Left ventricle myocardium inferior (tissue), 1 donor: ENCODE data around the gene SYCN. TPM values are rescaled to one million over a fixed set of nuclear protein-coding genes. Genes with fewer than 3 reads are reported as not detected.

Experiments
- DNase-seq: peaks from one replicate; pipeline ENCODE4 v3.0.0-alpha.2; 2020
- H3K27ac ChIP-seq: fragments of 200-600 bp; replicated peaks from 2 replicates; pipeline ENCODE4 v1.8.0; 2021
- H3K27me3 ChIP-seq: fragments of 200-600 bp; 2 replicates; pipeline ENCODE4 v1.8.0; 2021; ENCODE audit warnings: low read depth
- H3K36me3 ChIP-seq: fragments of 200-600 bp; 2 replicates; pipeline ENCODE4 v1.8.0; 2021
- H3K4me1 ChIP-seq: fragments of 200-600 bp; 2 replicates; pipeline ENCODE4 v1.8.0; 2021
- H3K4me3 ChIP-seq: fragments of 200-600 bp; 2 replicates; pipeline ENCODE4 v1.8.0; 2021; ENCODE audit warnings: mild to moderate bottlenecking, moderate library complexity
- H3K9me3 ChIP-seq: fragments of 200-600 bp; replicated peaks from 2 replicates; pipeline ENCODE4 v1.8.0; 2021
- intact Hi-C: fragments of 100-400 bp; cut with micrococcal nuclease; formaldehyde crosslinking; loops from one replicate; pipeline ENCODE4 v1.11.0; 2022
- long read RNA-seq: library from polyadenylated mRNA; unstranded; transcript quantifications from one replicate; pipeline ENCODE4 v2.0.0, GENCODE V29; 2021
- total RNA-seq: library from RNA; stranded (reverse); fragmentation: NEBNext Ultra II Directional; extraction: Animal tissue kit (Norgen Biotek cat#: 25700); gene quantifications from one replicate; pipeline ENCODE4 v1.2.1, GENCODE V29; 2021
- TF ChIP-seq, protein P1 (sequence below): fragments of 200-600 bp; IDR thresholded peaks from 2 replicates; pipeline ENCODE4 v1.8.0; 2021; ENCODE audit warnings: antibody characterized with exemption, mild to moderate bottlenecking, borderline replicate concordance
- donor health status: DM: no; HTN: yes; CAD: no; lungs with severe emphysema.

SYCN gene, protein sequence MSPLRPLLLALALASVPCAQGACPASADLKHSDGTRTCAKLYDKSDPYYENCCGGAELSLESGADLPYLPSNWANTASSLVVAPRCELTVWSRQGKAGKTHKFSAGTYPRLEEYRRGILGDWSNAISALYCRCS
- not detected for total RNA-seq
- long read RNA-seq: 0 reads

DNA sequence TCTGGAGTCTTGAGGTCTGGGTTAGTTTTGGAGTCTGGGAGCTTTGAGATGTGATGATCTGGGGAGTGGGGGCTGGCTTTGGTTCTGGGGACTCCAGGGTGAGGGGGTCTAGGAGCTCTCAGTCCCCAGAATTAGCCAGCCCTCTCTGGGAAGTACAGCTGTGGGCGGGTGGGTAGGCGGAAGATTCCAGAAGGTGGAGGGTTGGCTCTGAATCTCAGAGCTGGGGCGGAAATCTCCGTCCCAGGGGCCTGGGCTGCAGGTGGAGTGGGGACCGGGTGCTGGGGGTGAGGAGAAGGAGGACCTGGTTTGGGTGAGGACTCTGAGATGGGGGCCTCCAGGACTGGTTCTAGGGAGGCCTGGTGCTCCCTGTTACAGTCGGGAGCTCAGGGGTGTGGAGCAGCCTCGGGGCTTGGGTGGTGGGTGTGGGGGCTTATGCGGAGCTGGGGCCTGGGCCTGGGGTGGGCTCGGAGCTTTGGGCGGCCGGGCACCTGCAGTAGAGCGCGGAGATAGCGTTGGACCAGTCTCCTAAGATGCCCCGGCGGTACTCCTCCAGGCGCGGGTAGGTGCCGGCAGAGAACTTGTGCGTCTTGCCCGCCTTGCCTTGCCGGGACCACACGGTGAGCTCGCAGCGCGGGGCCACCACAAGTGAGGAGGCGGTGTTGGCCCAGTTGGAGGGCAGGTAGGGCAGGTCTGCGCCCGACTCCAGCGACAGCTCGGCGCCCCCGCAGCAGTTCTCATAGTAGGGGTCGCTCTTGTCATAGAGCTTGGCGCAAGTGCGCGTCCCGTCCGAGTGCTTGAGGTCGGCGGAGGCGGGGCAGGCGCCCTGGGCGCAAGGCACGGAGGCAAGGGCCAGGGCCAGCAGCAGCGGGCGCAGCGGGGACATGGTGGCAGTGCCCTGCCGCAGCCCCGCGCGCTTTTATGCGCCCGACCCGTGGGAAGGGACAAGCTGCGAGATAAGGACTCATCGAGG, at the start of gene SYCN:
TSS of gene SYCN (minus strand) at position 892 of the 970 bp plus-strand sequence. CDS start at position 883, 9 bp downstream.
- TF ChIP-seq, protein P1, sequence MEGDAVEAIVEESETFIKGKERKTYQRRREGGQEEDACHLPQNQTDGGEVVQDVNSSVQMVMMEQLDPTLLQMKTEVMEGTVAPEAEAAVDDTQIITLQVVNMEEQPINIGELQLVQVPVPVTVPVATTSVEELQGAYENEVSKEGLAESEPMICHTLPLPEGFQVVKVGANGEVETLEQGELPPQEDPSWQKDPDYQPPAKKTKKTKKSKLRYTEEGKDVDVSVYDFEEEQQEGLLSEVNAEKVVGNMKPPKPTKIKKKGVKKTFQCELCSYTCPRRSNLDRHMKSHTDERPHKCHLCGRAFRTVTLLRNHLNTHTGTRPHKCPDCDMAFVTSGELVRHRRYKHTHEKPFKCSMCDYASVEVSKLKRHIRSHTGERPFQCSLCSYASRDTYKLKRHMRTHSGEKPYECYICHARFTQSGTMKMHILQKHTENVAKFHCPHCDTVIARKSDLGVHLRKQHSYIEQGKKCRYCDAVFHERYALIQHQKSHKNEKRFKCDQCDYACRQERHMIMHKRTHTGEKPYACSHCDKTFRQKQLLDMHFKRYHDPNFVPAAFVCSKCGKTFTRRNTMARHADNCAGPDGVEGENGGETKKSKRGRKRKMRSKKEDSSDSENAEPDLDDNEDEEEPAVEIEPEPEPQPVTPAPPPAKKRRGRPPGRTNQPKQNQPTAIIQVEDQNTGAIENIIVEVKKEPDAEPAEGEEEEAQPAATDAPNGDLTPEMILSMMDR: no peak
- Histone ChIP-seq H3K36me3 (no peaks in the 10 kb centered on the region), H3K27me3 (peaks cover 100% of the 10 kb centered on the region), H3K27ac (no peak within 1 kb of the TSS), H3K4me3 (no peak within 1 kb of the TSS), H3K4me1 (no peaks in the 10 kb centered on the region), H3K9me3 (no peaks in the 10 kb centered on the region)
- intact Hi-C loops: no loop called here
- no peak for DNase-seq

DNA sequence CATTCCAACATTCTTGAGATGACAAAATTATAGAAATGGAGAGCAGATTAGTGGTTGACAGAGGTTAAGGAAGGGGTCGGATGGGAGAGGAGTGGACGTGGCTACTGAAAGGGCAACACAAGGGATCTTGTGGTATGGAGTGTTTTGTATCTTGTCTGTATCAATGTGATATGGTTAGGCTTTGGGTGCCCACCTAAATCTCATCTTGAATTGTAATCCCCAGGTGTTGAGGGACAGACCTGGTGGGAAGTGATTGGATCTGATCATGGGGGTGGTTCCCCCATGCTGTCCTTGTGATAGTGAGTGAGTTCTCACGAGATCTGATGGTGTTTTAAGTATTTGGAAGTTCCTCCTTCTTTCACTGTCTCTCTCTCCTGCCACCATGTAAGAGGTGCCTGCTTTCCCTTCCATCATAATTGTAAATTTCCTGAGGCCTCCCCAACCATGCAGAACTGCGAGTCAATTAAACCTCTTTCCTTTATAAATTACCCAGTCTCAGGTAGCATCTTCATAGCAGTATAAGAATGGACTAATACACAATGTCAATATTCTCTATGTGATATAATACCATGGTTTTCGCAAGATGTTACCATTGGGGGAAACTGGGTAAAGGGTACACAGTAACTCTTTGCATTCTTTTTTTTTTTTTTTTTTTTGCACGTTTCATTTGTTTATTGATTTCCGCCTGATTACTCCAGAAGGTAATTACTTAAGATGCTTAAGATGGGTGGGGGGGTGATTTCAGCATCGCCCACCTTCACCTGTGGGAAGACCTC, 49.5 kb upstream of the SYCN start:
- Histone ChIP-seq H3K4me3 (no peak overlapping the region), H3K27me3 (peaks cover 97% of the 10 kb centered on the region), H3K9me3 (peaks cover 9% of the 10 kb centered on the region), H3K36me3 (no peaks in the 10 kb centered on the region), H3K27ac (no peak overlapping the region), H3K4me1 (no peaks in the 10 kb centered on the region)
- DNase-seq: no peak
- intact Hi-C loops: no loop called here
- TF ChIP-seq, protein P1: no peak

DNA sequence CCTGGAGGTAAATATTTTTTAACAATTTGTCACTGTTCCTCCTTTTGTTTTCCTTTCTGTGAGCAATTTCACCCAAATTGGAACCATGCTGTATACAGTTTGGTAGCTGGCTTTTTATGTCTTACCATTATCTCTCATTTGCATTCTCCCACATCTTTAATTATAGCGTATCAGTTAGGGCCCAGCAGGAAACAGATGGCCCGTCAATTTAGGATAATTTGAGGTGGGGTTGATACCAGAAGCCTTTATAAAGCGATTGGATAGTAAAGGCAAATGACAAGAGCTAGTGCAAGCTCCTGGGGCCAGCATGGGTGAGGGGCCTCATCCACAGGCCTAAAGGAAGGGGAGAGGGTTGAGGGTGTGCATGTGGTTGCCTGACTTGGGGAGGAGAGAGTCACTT, 48.4 kb upstream of the SYCN start:
- Histone ChIP-seq H3K4me1 (peaks cover 9% of the 10 kb centered on the region), H3K4me3 (no peak overlapping the region), H3K9me3 (peaks cover 9% of the 10 kb centered on the region), H3K27ac (no peak overlapping the region), H3K27me3 (peaks cover 97% of the 10 kb centered on the region), H3K36me3 (no peaks in the 10 kb centered on the region)
- intact Hi-C loops: no loop called here
- TF ChIP-seq, protein P1: no peak
- DNase-seq: no peak

DNA sequence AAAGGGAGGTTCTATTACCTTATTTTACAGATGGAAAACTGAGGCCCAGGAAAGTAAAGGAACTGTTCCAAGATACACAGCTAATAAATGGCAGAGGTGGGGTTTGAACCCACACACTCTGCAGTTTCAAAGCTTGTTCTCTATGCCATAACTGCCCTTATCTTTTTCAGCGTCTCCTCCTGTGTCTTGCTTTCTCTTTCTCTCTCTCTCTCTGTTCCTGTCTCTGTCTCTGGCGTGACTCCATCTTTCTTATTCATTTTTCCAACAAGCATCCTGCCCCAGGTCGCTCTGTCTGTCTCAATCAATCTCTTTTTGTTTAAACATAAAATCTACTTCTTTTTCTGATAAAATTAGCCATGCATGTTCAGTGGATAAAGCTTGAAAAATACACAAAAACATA, 47.8 kb upstream of the SYCN start:
- intact Hi-C loops: no loop called here
- H3K4me1 ChIP-seq: peaks cover 14% of the 10 kb centered on the region
- no peak overlapping the region for H3K27ac ChIP-seq
- no peak overlapping the region for H3K4me3 ChIP-seq
- H3K9me3 ChIP-seq: peaks cover 4% of the 10 kb centered on the region
- no peaks in the 10 kb centered on the region for H3K36me3 ChIP-seq
- TF ChIP-seq, protein P1: no peak
- H3K27me3 ChIP-seq: peaks cover 97% of the 10 kb centered on the region
- no peak for DNase-seq

DNA sequence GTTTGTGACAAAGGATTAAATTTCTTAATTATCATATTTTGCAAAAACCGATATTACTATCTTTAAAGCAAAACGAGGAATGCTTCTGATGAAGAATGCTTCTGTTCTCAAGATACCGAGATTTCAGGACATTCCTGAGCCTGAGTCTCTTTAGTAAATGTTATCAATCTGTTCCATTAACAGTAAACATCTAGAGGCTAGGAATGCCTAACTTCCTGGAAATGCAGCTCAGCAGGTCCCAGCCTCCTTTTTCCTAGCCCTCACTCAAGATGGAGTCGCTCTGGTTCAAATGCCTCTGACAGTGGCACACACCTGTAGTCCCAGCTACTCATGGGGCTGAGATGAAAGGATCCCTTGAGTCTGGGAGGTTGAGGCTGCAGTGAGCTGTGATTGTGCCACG, 47.0 kb upstream of the SYCN start:
- Histone ChIP-seq H3K4me3 (no peak overlapping the region), H3K27ac (no peak overlapping the region), H3K9me3 (no peaks in the 10 kb centered on the region), H3K4me1 (peaks cover 14% of the 10 kb centered on the region), H3K27me3 (peaks cover 92% of the 10 kb centered on the region), H3K36me3 (no peaks in the 10 kb centered on the region)
- intact Hi-C loops: no loop called here
- TF ChIP-seq, protein P1: no peak
- no peak for DNase-seq
